HG02642 (cell line): ENCODE results near the gene EMID1.

Experiments
- ATAC-seq: cut with Tn5 transposase; IDR thresholded peaks from one replicate; pipeline ENCODE4 v1.9.1; 2021; ENCODE audit warnings: mild to moderate bottlenecking; ENCODE audit not compliant: unreplicated experiment, poor library complexity

EMID1 gene

DNA sequence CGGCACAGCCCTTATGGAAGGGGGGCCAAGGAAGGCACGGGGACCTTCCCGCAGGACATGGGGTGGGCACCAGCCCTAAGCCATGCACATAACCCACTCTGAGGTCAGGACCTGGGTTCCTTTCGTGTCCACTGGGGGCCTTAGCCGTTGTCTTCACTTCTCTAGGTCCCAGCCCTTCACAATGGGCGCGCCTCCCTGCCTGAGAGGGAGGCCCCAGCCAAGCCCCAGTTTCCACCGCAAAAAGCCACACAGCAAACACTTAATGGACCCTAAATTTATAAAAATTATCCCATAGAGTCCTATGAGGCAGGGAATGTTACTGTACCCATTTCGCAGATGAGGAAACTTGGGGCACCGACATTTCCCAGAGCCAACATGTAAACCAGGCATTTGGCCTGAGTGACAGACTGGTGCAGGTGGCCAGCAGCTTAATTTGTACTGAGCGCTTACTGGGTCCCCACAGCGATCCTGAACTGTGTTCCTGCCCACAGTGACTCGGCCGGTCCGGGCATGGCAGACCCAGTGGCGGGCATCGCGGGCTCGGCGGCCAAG lies 102.0 kb downstream of the EMID1 start:
- no peak for ATAC-seq

DNA sequence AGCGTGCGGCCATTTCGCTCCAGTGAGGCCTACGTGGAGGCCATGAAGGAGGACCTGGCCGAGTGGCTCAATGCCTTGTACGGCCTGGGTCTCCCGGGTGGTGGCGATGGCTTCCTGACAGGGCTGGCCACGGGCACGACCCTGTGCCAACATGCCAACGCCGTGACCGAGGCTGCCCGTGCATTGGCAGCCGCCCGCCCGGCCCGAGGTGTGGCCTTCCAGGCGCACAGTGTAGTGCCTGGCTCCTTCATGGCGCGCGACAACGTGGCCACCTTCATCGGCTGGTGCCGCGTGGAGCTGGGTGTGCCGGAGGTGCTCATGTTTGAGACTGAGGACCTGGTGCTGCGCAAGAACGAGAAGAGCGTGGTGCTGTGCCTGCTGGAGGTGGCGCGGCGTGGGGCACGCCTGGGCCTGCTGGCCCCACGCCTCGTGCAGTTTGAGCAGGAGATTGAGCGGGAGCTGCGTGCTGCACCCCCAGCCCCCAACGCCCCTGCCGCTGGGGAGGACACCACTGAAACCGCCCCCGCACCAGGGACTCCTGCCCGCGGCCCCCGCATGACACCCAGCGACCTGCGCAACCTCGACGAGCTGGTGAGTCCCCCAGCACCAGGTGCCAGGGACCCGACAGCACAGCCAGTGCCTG lies 102.6 kb downstream of the EMID1 start:
- ATAC-seq: no peak

DNA sequence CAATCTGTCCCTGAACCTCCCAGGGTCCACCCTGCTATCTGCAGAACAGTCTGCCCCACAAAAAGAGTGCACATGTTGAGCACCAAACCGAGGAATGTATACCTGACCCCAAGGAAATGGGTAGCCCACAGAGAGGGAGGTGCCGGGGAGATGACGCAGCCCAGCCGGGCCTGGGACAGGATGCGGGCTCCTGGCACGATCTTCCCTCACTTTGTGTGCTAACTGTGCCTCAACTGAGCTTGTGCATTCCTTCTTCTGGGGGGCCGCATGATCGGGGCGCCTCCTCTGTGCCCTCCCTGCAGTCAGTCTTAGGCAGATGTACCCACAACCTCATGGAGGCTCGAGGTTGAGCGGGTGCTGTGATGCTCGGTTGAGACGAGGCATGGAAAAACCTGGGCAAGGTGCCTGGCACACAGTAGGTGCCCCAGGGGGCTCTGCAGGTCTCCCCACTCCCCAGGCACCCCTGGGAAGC lies 103.1 kb downstream of the EMID1 start:
- no peak for ATAC-seq
